Upper lobe of left lung (tissue), 4 donors: Measurements from ENCODE around the gene CCDC159.

Source experiments
- CTCF ChIP-seq, 6 experiments: fragments of 450-650 bp in 4 of 6; fragments of 200-600 bp in 2 of 6; sonication (generic) in 2 of 6; IDR thresholded peaks; one replicate each; pipeline ENCODE4 v1.5.1; 2016 to 2019; ENCODE audit warnings: antibody characterized with exemption in 6 of 6
- EP300 ChIP-seq, 4 donors: sonication (generic); formaldehyde crosslinking; IDR thresholded peaks; one replicate each; pipeline ENCODE4 v1.5.1; 2017; ENCODE audit warnings: antibody characterized with exemption in 4 of 4, control low read depth in 2 of 4
- POLR2A ChIP-seq, 4 donors: fragments of 450-650 bp; IDR thresholded peaks; one replicate each; pipeline ENCODE4 v1.5.1; 2016 to 2017; ENCODE audit warnings: antibody characterized with exemption in 4 of 4, mild to moderate bottlenecking in 2 of 4

DNA sequence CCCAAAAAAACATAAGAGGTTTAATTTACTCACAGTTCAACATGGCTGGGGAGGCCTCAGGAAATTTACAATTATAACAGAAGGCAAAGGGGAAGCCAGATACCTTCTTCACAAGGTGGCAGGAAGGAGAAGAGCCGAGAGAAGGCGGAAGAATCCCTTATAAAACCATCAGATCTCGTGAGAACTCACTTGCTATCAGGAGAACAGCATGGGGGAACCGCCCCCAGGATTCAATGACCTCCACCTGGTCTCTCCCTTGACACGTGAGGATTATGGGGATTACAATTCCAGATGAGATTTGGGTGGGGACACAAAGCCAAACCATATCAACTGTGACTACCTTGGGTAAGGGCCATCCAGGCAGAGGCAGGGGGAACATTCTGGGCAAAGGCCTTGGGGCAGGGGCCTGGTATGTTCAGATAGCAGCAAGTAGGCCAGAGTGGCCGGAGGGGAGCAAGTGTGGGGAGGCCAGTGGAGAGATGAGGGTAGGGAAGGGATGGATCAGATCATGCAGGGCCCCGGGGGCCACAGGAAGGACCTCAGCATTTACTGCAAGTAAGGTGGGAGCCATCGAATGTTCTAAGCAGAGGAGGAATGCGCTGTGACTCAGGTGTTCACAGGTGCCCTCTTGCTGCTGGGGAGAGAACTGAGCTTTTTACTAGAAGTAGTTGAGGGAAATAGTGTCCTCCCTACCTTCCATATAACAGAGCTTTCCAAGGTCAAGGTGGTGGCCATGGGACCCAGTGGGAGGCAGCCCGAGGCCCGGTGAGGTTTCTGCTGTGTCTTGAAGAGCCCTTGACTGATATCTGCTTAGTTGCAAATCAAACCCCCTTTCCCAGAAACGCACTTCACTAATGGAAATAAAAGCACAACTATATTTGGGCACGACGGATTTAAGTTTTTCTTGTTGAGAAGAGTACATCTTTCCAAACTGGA lies 24.9 kb upstream of the CCDC159 start:
- TF ChIP-seq EP300 (IDR thresholded peaks at IDR 0.05) (no peak), CTCF (IDR thresholded peaks at IDR 0.05) (no peak), POLR2A (IDR thresholded peaks at IDR 0.05) (no peak)
